Right lobe of liver (tissue), 6 donors: ENCODE results near the gene VGLL3. TPM values are rescaled to one million over a fixed set of nuclear protein-coding genes. Genes with fewer than 3 reads are reported as not detected.

ENCODE experiments used
- ATAC-seq, 4 donors: fragments of 200-7000 bp; cut with Tn5 transposase; one replicate each; pipeline ENCODE4 v1.9.1; 2020; ENCODE audit warnings: mild to moderate bottlenecking in 4 of 4, moderate library complexity in 4 of 4
- DNase-seq, 3 donors: peaks; one replicate each; pipeline ENCODE4 v3.0.0-alpha.2; 2020
- H3K27ac ChIP-seq, 3 donors: fragments of 200-600 bp; one replicate each; pipeline ENCODE4 v1.8.0; 2022
- H3K27me3 ChIP-seq, 2 donors: fragments of 200-600 bp; one replicate each; pipeline ENCODE4 v1.8.0; 2022
- H3K36me3 ChIP-seq, 4 donors: fragments of 200-600 bp; sonication (generic) in 1 of 4; one replicate each; pipeline versions ENCODE4 v1.5.1 to v1.8.0; 2017 to 2022; ENCODE audit warnings: control low read depth in 1 of 4
- H3K4me1 ChIP-seq, 4 donors: fragments of 200-600 bp; sonication (generic) in 1 of 4; one replicate each; pipeline versions ENCODE4 v1.5.1 to v1.8.0; 2017 to 2022; ENCODE audit warnings: control low read depth in 1 of 4
- H3K4me3 ChIP-seq, 3 donors: fragments of 200-600 bp; one replicate each; pipeline ENCODE4 v1.8.0; 2022
- H3K9me3 ChIP-seq, 4 donors: fragments of 200-600 bp; sonication (generic) in 1 of 4; one replicate each; pipeline versions ENCODE4 v1.5.1 to v1.8.0; 2017 to 2022; ENCODE audit warnings: control low read depth in 1 of 4
- POLR2A ChIP-seq: fragments of 450-650 bp; IDR thresholded peaks from one replicate; pipeline ENCODE4 v1.6.1; 2017; ENCODE audit warnings: antibody characterized with exemption, mild to moderate bottlenecking
- WGBS: methylation state at CpG from one replicate; pipeline ENCODE4 v1.1.6; 2018; ENCODE audit warnings: low coverage, low lambda C conversion rate; ENCODE audit not compliant: insufficient coverage; ENCODE audit errors: missing lambda C conversion rate; 5-methylcytosine and 5-hydroxymethylcytosine counted together
- intact Hi-C, 2 donors: fragments of 100-400 bp; cut with DNase I; formaldehyde crosslinking; loops; one replicate each; pipeline versions ENCODE4 v1.11.2 to v1.14.1; 2022
- total RNA-seq, 6 experiments: library from RNA; depleted of rRNA in 2 of 6; stranded (reverse); fragments of >200 nt in 2 of 6; fragmentation: NEBNext Ultra II Directional in 3 of 6; extraction: Animal tissue kit (Norgen Biotek cat#: 25700) in 3 of 6; gene quantifications; one replicate each; pipeline versions ENCODE4 v1.1.0 to v1.2.4, GENCODE V29; 2016 to 2023
- TF ChIP-seq, protein P1 (sequence below), 4 donors: fragments of 200-600 bp in 3 of 4; fragments of 450-650 bp in 1 of 4; IDR thresholded peaks; one replicate each; pipeline versions ENCODE4 v1.5.1 to v1.8.0; 2016 to 2022; ENCODE audit warnings: antibody characterized with exemption in 4 of 4, mild to moderate bottlenecking in 2 of 4
- donor health status: DM: no; HTN: yes; CAD: no.
- donor health status: DM: no; HTN: no; CAD: no.
- donor health status: DM: no; HTN: no; CAD: no.
- donor health status: DM: no; HTN: yes; CAD: no.
- donor health status: DM: no; HTN: yes; CAD: no.

Gene VGLL3
- total RNA-seq, 6 experiments from 2014 or later = 0.21 to 3.8 (median 0.79) TPM

DNA sequence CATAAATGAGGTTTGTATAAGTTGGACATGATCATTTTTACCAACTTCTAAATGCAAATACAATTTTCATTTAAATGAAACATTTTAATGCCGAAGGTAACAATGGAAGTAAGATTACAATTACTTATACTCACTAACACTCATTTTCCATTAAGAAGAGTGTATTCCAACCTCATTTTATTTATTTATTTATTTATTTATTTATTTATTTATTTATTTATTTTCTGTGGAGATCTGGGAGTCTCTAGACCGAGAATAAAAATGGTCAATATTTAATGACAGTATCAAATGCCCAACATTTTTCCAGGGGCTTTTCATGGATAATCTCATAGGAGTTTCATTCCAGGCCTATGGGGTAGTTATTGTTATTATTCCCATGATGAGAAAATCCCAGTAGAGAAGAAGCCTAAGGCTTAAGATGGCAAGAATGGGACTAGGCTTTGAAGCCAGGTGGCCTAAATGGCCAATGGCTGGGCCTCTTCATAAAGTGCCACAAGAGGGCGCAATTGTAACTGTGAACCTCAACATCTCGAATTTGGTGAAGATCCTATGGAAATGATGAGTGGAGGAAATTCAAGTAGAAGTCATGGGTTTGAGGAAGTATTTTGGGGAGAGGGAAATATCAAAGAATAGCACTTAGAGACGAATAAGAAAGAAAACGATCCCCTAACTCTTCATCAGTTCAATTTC, 21.3 kb downstream of the VGLL3 start:
- intact Hi-C loops = no loop called here
- Histone ChIP-seq H3K27ac (no peak overlapping the region), H3K9me3 (no peaks in the 10 kb centered on the region), H3K4me3 (no peak overlapping the region), H3K4me1 (no peaks in the 10 kb centered on the region), H3K27me3 (no peaks in the 10 kb centered on the region), H3K36me3 (no peaks in the 10 kb centered on the region)
- no peak for DNase-seq
- no peak for TF ChIP-seq POLR2A
- TF ChIP-seq, protein P1, sequence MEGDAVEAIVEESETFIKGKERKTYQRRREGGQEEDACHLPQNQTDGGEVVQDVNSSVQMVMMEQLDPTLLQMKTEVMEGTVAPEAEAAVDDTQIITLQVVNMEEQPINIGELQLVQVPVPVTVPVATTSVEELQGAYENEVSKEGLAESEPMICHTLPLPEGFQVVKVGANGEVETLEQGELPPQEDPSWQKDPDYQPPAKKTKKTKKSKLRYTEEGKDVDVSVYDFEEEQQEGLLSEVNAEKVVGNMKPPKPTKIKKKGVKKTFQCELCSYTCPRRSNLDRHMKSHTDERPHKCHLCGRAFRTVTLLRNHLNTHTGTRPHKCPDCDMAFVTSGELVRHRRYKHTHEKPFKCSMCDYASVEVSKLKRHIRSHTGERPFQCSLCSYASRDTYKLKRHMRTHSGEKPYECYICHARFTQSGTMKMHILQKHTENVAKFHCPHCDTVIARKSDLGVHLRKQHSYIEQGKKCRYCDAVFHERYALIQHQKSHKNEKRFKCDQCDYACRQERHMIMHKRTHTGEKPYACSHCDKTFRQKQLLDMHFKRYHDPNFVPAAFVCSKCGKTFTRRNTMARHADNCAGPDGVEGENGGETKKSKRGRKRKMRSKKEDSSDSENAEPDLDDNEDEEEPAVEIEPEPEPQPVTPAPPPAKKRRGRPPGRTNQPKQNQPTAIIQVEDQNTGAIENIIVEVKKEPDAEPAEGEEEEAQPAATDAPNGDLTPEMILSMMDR (IDR thresholded peaks at IDR 0.05) = peak; percentile 40 to 68 (median 56)
- WGBS = 48% methylated on average over 6 of the region's 6 CpGs
- peak; percentile 52 to 73 (median 60) for ATAC-seq

DNA sequence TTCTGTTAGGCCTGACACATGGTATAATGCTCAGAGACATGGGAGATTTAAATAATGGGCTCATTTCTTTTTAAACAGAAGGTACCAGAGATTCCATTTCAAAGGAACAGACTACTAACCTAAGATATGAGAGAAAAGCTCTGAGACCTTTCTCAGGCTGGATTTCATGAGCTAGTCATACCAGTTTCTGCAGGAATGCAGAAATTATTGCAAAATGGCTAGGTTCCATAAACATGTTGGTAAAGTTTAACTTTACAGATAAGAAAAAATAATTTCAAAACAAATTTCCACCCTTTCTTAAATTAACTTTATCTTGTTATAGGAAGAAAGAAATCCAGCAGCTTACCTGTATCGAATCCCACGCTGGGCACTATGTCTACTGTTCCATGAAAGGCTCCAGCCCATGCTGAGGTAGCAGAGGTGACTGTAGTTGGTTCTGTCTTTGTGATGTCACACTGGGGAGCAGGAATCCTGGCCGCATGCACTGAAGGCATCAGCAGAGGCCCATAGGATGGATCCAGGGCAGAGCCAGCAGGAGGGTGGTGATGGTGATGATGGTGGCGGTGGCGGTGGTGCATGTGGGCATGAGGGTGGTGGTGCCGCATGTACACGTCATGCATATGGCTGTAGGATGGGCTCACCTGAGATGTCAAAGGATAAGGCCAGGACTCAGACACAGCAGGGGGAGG, 22.6 kb downstream of the VGLL3 start:
- H3K27ac ChIP-seq = no peak overlapping the region
- intact Hi-C loops = no loop called here
- TF ChIP-seq, protein P1 (IDR thresholded peaks at IDR 0.05) = no peak
- TF ChIP-seq POLR2A = no peak
- no peaks in the 10 kb centered on the region for H3K4me1 ChIP-seq
- no peaks in the 10 kb centered on the region for H3K27me3 ChIP-seq
- H3K36me3 ChIP-seq = no peaks in the 10 kb centered on the region
- DNase-seq = no peak
- no peak overlapping the region for H3K4me3 ChIP-seq
- WGBS = 80% methylated on average over 7 of the region's 7 CpGs
- H3K9me3 ChIP-seq = no peaks in the 10 kb centered on the region
- no peak for ATAC-seq

DNA sequence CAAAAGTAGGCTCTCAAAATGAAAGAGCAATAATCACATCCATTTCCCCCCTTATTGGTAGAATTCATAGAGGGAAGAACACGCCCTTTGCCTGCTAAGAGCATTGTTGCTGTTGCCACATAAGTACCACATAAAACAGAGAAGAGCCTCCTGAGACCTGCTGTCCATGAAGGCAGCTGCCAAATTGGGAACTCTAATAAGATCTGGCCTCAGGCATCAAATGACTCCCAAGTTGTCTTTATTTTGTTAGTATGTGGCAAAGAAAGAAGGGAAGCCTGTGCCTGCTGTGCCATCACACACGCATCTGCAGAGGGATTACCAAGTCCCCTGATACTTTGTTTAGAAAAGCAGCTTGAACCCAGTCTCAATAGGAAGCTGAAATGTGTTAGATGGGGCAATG, 23.9 kb downstream of the VGLL3 start:
- H3K9me3 ChIP-seq = no peaks in the 10 kb centered on the region
- no peaks in the 10 kb centered on the region for H3K36me3 ChIP-seq
- H3K27ac ChIP-seq = no peak overlapping the region
- WGBS = 72% methylated on average over 2 of the region's 2 CpGs
- no peak for ATAC-seq
- no peaks in the 10 kb centered on the region for H3K27me3 ChIP-seq
- no peak overlapping the region for H3K4me3 ChIP-seq
- TF ChIP-seq, protein P1 (IDR thresholded peaks at IDR 0.05) = no peak
- TF ChIP-seq POLR2A = no peak
- intact Hi-C loops = no loop called here
- no peaks in the 10 kb centered on the region for H3K4me1 ChIP-seq
- DNase-seq = no peak

DNA sequence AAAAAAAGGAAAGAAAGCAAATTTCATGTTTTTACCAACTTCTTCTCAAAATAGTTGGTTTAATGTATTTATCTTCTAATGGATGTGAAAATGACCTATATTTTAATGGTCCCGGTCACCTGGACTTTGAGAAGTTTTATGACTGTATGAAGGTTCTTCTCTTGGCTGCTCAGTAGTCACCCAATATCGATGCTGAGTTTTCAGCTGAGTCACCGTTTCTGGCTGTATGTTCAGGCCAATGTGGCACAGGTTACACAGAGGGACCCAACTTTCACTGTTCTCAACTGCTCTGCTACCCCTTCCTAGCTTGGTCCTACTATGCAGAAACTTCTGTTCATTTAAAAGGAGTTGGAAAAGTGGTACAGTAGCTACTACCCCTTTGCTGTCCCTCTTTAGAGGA, 25.8 kb downstream of the VGLL3 start:
- 68% methylated on average over 2 of the region's 3 CpGs for WGBS

More for the DNA sequence above, 25.8 kb downstream of the VGLL3 start:
- Histone ChIP-seq H3K36me3 (no peaks in the 10 kb centered on the region), H3K9me3 (no peaks in the 10 kb centered on the region), H3K4me1 (no peaks in the 10 kb centered on the region), H3K4me3 (no peak overlapping the region), H3K27ac (no peak overlapping the region), H3K27me3 (no peaks in the 10 kb centered on the region)
- no peak for ATAC-seq
- intact Hi-C loops = no loop called here
- TF ChIP-seq POLR2A = no peak
- TF ChIP-seq, protein P1 (IDR thresholded peaks at IDR 0.05) = no peak
- DNase-seq = no peak
